Measurements from ENCODE around the gene PISD.
A peak's percentile ranks its signal among the peaks of the same experiment; 100 is the strongest.

PISD gene

GRCh38 chr22:31625257-31625640, 36.8 kb downstream of the PISD start:
- no peak for DNase-seq

DNA sequence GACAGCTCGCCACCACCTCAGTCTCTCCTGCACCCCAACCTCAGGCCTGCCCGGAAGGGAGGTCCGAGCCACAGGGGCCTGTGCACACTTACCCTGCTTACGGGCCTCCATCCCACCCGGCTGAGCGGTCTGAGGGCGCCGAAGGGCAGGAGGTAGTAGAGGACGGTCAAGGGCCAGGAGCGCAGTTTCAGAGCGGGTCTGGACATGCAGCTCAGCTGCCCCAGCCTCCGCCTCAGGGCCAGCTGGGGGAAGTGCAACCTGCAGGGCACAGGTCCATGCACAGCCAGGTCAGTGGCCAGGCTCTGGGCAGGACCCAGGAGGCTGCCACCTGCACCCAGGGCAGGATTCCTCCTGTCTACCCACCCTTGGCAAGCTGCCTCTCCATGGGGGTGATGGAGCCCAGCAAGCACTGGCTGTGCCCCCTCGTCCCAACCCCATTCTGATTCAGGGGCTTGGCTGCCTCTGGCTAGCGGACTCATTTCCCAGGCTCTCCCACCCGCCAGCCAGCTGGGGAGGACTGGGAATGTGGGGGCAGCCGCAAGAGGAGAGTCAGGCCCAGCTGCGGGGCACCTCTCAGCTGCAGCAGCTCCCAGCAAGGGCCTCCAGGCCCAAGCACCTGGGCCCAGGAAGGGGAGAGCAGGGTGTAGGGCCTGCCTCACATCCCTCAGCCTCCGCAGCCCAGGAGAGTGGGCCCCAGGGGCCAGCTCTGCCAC, 38.3 kb downstream of the PISD start:
- no peak for DNase-seq

DNA sequence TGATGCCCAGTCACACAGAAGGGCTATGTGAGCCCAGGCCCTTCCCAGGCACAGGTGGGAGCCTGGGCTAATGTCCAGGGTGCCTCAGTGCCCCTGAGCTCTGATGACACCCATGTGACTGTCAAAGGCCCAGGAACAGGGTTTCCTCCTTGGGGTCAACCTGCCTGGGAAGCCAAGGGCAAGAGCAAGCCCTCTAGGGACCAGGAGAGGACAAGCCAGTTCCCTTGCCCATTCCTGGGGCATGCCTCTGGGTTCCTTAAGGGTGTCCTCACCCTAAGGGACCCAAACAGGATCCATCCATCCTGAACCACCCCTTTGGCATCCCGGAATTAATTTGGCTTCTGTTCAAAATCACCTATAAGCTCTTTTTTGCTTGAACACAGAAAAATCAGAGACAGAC, 39.0 kb downstream of the PISD start:
- DNase-seq = no peak

GRCh38 chr22:31621507-31622124, 40.4 kb downstream of the PISD start:
- DNase-seq = no peak

GRCh38 chr22:31620756-31621480, 41.1 kb downstream of the PISD start:
- no peak for DNase-seq

DNA sequence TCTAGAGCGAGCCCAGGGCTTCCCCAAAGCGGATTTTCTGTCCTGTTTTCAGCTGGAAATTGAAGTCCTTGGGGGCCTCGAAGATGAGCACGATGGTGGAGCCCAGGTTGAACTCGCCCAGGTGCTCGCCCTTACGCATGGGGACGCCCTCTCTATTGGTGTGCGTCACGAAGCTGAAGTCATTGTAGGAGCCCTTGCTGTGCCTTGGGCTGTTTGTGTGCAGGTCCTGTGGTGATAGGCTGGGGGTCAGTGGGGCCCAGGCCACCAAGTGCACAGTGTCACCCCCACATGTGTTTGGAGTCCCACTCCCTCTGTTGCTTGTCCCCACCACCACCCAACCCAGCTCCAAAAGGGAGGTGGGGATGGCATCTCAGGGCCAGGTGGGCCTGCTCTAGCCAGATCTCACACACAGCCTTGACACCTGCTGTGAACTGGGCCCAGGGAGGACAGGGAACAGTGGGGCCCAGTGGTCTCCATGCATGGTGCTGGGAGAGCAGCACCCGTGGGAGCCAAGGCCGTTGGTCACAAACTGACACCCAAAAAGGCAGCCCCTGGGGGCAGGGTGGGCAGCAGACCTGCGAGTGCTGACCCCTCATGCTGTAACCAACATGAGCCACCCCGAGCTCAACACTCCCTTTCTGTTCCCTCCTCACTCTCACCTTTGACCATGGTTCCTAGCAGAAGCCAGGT, 42.3 kb downstream of the PISD start:
- no peak for DNase-seq

- no peak for DNase-seq
These were observed 43.4 kb downstream of the PISD start for GRCh38 chr22:31618471-31619176.

DNA sequence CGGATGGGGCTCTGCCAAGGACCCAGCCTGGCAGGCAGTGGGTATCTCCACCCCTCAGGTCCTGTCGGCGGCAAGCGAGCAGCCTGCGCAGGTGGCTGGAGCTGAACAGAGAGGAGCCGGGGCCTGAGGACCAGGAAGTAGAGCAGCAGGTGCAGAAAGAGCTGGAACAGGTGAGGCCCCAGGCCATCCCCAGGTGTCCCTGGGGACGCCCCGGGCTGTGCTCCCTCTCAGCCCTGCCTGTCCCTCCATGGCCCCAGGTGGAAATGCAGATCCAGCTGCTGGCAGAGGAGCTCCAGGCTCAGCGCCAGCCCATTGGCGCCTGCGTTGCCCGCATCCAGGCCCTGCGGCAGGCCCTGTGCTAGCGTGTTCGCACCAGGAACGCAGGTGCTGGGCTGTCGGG, 44.0 kb downstream of the PISD start:
- DNase-seq = peak in 1 of 2 experiments; percentile 53

DNA sequence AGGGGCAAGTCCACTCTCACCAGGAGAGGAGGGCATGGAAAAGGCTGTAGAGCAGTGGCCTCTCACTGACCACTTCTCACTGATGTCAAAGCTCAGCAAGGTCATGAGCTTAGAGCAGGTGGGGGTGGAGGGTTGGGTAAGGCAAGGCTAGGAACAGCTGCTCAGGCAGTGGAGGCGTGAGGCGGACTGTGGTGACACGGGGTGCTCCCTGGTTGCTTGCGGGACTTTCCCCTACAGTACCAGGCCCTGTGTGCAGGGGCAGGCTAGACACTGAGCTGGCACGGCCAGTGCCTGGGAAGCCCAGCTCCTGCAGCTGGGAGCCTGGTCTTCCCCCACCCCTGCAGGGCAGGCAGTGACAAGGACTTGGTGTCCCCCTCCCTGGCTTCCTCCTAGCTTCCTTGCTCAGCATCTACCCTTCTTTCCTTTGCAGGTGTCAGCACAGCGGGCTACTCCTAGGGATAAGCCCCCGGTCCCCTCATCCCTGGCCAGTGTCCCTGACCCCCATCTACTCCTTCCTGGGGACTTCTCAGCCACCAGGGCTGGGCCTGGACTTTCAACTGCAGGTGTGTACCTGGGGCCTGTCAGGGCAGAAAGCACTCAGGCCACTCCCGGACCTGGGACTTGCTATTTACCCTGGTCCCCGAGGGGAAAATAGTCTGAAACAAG, 45.6 kb downstream of the PISD start:
- no peak for DNase-seq

DNA sequence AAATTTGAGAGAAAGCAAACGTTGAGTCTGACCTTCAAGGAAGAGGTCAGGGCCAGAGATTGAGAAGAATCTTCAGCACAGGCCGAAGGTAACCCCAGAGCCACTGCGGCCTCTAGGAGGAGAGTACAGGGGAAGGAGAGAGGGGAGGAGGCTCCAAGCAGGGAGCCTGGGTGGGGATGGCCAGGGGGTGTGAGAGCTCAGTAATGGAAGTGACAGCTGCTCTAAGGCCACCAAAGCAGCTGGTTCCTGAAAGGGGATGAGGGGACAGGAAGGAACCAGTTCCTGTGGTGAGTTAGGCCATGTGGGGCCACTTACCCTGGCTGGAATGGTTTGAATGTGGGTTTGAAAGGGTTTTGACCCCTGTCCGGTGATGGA, 46.1 kb downstream of the PISD start:
- DNase-seq = peak in 1 of 2 experiments; percentile 11

DNA sequence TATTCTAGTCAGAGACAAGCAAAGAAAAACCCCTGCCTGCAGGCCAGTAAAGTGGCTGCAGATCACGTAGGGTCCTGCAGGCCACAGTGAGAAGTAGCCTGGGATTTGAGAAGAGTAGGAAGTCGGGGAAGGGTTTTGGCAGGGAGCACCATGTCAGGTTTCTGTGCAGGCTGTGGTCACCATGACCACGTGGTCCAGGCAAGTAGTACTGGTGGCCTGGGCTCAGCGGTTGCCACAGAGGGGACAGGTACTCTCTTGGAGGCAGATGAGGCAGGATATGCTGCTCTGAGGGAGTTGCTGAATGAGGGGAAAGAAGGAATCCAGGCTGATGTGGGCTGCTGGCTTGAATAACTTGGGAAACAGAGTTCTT, 46.5 kb downstream of the PISD start:
- no peak for DNase-seq

GRCh38 chr22:31614781-31615490, 47.1 kb downstream of the PISD start:
- DNase-seq = no peak

- DNase-seq = no peak
These were observed 48.1 kb downstream of the PISD start for GRCh38 chr22:31613904-31614296.

GRCh38 chr22:31613286-31613903, 48.6 kb downstream of the PISD start:
- DNase-seq = no peak

DNA sequence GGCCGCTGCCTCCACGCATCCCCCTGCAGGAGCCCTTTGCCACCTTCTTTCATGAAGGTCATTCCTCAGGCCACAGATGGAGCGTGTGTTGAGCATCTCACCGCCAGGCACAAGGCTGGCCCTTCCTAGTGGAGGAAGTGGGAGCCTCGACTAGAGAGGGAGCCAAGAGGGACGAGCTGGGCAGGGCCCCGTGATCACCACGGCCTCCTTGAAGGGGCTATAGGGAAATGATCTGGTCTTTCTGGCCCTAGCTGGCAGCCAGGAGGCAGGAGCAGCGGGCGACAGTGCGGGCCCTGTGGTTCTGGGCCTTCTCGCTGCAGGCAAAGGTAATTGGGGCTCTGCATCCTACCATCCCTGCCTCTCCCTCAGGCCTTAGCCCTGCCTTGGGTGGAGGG, 49.1 kb downstream of the PISD start:
- no peak for DNase-seq

DNA sequence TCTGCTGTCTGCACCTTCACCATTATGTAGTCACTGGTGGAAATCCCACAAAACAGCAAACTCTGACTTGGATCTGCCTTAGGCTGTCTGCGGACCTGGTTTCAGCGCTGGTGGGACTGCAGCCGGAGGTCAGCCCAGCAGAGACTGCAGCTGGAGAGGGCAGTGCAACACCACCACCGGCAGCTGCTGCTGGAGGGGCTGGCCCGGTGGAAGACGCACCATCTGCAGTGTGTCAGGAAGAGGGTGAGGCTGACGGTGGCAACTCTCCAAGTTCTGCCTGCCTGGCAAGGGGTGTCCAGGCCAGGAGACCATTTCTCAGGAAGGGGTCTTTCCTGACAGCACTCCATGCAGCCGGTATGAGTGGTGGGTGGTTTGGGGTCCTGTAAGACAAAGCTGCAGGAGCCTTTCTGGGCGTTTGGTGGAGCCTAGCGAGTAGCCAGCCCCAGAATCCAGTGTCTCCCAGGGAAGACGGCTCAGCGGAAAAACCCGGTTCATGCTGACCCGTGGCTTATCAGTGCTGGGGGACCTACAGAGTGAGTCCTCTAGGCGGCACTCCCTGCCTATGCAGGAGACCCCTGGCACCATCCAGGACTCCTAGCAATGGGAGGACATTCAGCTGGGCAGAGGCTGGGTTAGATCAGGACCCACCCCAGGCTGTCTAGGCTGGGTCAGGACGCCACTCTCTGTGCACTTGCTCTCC, 50.8 kb downstream of the PISD start:
- peak in 1 of 2 experiments; percentile 75 for DNase-seq

DNA sequence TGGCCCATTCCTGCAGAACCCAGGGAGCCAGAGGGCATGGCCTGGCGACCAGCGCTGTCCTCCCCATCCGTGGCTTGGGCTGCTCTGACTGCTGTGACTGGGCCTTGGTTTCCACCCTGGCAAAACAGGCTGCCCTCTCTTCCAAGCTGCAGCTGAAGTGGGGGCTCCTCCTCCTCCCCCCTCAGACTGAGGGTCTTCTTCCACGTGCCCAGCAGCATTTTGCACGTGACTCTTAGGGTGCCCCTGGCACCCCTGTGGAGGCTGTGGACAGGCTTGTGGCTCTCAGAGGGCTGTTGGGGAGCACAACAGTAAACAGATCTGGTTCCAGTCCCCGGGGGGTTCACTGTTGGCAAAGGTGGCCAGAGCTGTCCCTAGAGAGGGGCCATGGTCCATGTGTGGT, 51.4 kb downstream of the PISD start:
- DNase-seq = no peak

DNA sequence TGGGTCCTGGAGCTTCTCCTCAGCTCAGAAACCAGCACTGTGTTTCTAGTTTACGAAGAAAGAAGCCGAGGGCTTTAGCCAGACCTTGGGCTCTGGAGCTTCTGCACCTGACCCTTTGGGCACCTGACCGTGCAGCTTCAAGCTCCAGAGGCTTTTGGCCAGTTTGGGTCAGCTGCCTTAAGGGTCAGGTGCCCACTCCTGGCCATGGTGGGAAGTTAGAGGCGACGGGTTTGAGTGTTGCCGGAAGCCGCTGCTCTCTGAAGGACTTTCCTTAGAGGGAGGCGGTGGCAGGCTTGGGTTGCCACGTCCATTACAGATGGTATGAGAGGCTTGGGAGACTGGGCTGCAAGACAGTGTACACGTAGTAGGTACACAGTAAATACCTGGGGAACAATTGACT, 52.3 kb downstream of the PISD start:
- no peak for DNase-seq

- no peak for DNase-seq
These were observed 54.3 kb downstream of the PISD start for GRCh38 chr22:31607696-31608095.

GRCh38 chr22:31605851-31606585, 56.0 kb downstream of the PISD start:
- no peak for DNase-seq

Measured in SHP77 (cell line).